Left renal pelvis (tissue), 4 donors: ENCODE measurements around the gene RPAIN. TPM values are rescaled to one million over a fixed set of nuclear protein-coding genes. Genes with fewer than 3 reads are reported as not detected.

Experiments
- DNase-seq, 4 donors: peaks; one replicate each; pipeline ENCODE4 v3.0.0-alpha.2; 2013; ENCODE audit warnings: low read depth in 4 of 4, low spot score in 3 of 4
- polyA plus RNA-seq, 4 donors: library from polyadenylated mRNA; unstranded; fragments of 120-200 nt; gene quantifications; one replicate each; pipeline ENCODE4 v1.2.1, GENCODE V29; 2013; ENCODE audit not compliant: insufficient read length in 4 of 4

The RPAIN gene
- polyA plus RNA-seq, 4 donors, result 45.7 to 86.5 (median 59.7) TPM

- no peak for DNase-seq
These were observed 61.5 kb downstream of the RPAIN start for GRCh38 chr17:5481451-5481850.

Other genes with a start within 250 kb of the RPAIN start
- 10 to 100 TPM; 14.6 to 26.3 (median 21.8) TPM for gene ZNF594, start 228.3 kb upstream of the RPAIN start, polyA plus RNA-seq
- 1 to 10 TPM; 1.4 to 2.0 (median 1.8) TPM for gene SCIMP, start 185.3 kb upstream of the RPAIN start, polyA plus RNA-seq
- 10 to 100 TPM; 52.6 to 62.9 (median 62.1) TPM for gene RABEP1, start 137.9 kb upstream of the RPAIN start, polyA plus RNA-seq
- gene NUP88, start 520 bp upstream of the RPAIN start, polyA plus RNA-seq, result 10 to 100 TPM; 40.6 to 77.7 (median 73.6) TPM
- 100 to 1,000 TPM in 3 of 4 donors, 10 to 100 TPM in 1; 93.7 to 178 (median 153) TPM for gene C1QBP, start 19.0 kb downstream of the RPAIN start, polyA plus RNA-seq
- 10 to 100 TPM; 13.9 to 22.2 (median 18.6) TPM for gene DHX33, start 48.8 kb downstream of the RPAIN start, polyA plus RNA-seq
- 100 to 1,000 TPM in 1 of 4 donors, 10 to 100 TPM in 3; 75.5 to 102 (median 84.7) TPM for gene DERL2, start 66.0 kb downstream of the RPAIN start, polyA plus RNA-seq
- 10 to 100 TPM; 24.9 to 42.3 (median 37.4) TPM for gene MIS12, start 66.4 kb downstream of the RPAIN start, polyA plus RNA-seq
- 10 to 100 TPM; 42.8 to 54.0 (median 50.0) TPM for gene NLRP1, start 164.3 kb downstream of the RPAIN start, polyA plus RNA-seq